BLaER1 (cell line): ENCODE data around the gene TRIOBP.

ENCODE experiments used
- H3K27ac ChIP-seq: shearing (Covaris generic); formaldehyde crosslinking; 2 replicates; pipeline ENCODE4 v1.8.1; 2022
- H3K27me3 ChIP-seq: shearing (Covaris generic); formaldehyde crosslinking; 2 replicates; pipeline ENCODE4 v1.8.1; 2022
- H3K36me3 ChIP-seq: shearing (Covaris generic); formaldehyde crosslinking; 2 replicates; pipeline ENCODE4 v1.8.1; 2022
- H3K4me1 ChIP-seq: shearing (Covaris generic); formaldehyde crosslinking; 2 replicates; pipeline ENCODE4 v1.8.1; 2022
- H3K4me2 ChIP-seq: shearing (Covaris generic); formaldehyde crosslinking; 2 replicates; pipeline ENCODE4 v1.8.1; 2022
- H3K4me3 ChIP-seq: shearing (Covaris generic); formaldehyde crosslinking; 2 replicates; pipeline ENCODE4 v1.8.1; 2022
- H3K9ac ChIP-seq: shearing (Covaris generic); formaldehyde crosslinking; 2 replicates; pipeline ENCODE4 v1.8.1; 2022
- H3K9me3 ChIP-seq: shearing (Covaris generic); formaldehyde crosslinking; 2 replicates; pipeline ENCODE4 v1.8.1; 2022
- H4K20me1 ChIP-seq: shearing (Covaris generic); formaldehyde crosslinking; 2 replicates; pipeline ENCODE4 v1.8.1; 2022
- Cebpa-rat ChIP-seq: shearing (Covaris generic); IDR thresholded peaks from 2 replicates; pipeline ENCODE4 v1.8.1; 2022

Gene TRIOBP

DNA sequence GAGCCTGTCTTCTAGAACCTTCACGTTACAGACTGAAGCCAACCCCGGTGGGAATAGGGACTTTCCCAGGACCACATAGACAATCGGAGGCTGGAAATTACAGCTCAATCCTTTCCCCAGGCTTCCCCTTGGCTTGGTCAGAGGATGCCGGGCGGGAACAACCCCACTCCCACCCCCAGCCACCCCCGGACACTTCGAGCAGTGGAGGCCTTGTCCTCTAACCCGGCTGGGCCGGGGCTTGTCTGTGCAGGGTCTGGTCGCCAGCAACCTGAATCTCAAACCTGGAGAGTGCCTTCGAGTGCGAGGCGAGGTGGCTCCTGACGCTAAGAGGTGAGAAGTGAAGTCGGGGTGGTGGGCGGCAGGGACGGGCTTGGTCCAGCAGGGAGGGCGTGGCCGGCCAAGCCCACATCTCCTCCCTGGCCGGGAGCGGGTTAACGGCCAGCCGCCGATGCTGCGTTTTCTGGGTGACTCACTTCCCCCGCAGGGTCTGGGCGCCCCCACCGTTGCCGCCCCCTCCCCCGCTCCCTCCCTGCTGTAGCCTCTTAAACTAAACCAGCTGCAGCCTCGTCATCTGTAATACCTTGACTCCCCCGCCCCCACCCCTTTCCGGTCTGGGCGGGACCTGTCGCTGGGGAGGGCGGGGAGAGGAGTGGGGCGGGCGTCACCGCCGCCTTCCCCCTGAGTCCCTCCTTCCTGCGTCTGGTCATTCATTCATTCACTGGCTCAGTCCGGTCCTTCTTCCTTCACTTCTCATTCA lies 19.9 kb upstream of the TRIOBP start:
- H3K4me3 ChIP-seq = peak overlapping the region; percentile 66
- no peaks in the 10 kb centered on the region for H3K9me3 ChIP-seq
- H3K4me1 ChIP-seq = peaks cover 75% of the 10 kb centered on the region
- TF ChIP-seq Cebpa-rat = no peak
- no peaks in the 10 kb centered on the region for H3K36me3 ChIP-seq
- H3K27me3 ChIP-seq = no peaks in the 10 kb centered on the region
- peak overlapping the region; percentile 81 for H3K27ac ChIP-seq
- H3K9ac ChIP-seq = peak overlapping the region; percentile 68
- no peaks in the 10 kb centered on the region for H4K20me1 ChIP-seq
- H3K4me2 ChIP-seq = peak overlapping the region; percentile 86

DNA sequence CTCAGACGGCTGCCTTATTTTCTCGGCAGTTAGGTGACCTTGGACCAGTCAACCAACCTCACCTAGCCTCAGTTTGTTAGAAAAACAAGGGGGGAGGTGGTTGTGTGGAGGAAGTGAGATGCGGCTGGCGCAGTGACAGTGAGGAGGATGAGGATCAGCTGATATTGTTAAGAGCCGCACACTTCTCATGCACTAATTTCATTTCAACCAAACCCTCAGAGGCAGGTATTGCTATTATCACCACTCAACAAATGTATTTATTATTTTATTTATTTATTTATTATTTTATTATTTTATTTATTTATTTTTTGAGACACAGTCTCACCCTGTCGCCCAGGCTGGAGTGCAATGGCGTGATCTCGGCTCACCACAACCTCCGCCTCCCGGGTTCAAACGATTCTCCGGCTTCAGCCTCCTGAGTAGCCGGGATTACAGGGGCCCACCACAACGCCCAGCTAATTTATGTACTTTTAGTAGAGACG lies 19.3 kb upstream of the TRIOBP start:
- Histone ChIP-seq H3K9ac (no peak overlapping the region), H3K9me3 (no peaks in the 10 kb centered on the region), H3K27ac (peak overlapping the region; percentile 10; the same call in 1 of the 2 replicates), H3K4me3 (peak overlapping the region; percentile 66), H4K20me1 (no peaks in the 10 kb centered on the region), H3K4me2 (peak overlapping the region; percentile 86), H3K36me3 (no peaks in the 10 kb centered on the region), H3K27me3 (no peaks in the 10 kb centered on the region), H3K4me1 (peaks cover 69% of the 10 kb centered on the region)
- no peak for TF ChIP-seq Cebpa-rat

DNA sequence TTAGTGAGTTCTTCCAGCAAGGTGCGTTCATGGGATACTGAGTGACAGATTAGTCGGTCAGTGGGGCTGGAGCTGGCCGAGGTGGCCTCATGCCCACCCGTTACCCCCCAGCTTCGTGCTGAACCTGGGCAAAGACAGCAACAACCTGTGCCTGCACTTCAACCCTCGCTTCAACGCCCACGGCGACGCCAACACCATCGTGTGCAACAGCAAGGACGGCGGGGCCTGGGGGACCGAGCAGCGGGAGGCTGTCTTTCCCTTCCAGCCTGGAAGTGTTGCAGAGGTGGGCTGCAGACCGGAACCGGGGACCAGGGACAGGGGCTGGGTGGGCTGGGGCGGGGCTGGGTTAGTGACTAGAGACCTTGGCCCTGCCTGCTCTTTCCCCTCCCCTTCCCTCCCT lies 18.5 kb upstream of the TRIOBP start:
- H3K4me3 ChIP-seq = no peak overlapping the region

DNA sequence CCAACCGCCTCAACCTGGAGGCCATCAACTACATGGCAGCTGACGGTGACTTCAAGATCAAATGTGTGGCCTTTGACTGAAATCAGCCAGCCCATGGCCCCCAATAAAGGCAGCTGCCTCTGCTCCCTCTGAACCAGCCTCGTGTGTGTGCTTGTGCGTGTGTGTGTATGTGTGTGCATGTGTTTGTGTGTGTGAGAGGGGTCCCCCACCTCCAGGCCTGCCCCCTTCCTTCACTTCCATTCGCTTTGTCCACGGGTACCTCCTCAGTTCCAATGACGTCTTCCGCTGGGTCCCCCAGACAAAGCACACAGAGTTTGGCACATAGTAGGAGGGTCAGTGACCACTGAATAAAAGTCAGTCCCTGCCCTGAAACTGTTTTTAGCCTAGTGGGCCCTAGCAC lies 17.2 kb upstream of the TRIOBP start:
- Histone ChIP-seq H3K9me3 (no peaks in the 10 kb centered on the region), H3K4me2 (no peak overlapping the region)

More for the DNA sequence above, 18.5 kb upstream of the TRIOBP start:
- H3K4me2 ChIP-seq = peak overlapping the region; percentile 86
- no peak overlapping the region for H3K9ac ChIP-seq
- no peak for TF ChIP-seq Cebpa-rat
- H4K20me1 ChIP-seq = no peaks in the 10 kb centered on the region
- H3K27me3 ChIP-seq = no peaks in the 10 kb centered on the region
- H3K9me3 ChIP-seq = no peaks in the 10 kb centered on the region
- no peak overlapping the region for H3K27ac ChIP-seq
- no peaks in the 10 kb centered on the region for H3K36me3 ChIP-seq
- H3K4me1 ChIP-seq = peaks cover 60% of the 10 kb centered on the region

DNA sequence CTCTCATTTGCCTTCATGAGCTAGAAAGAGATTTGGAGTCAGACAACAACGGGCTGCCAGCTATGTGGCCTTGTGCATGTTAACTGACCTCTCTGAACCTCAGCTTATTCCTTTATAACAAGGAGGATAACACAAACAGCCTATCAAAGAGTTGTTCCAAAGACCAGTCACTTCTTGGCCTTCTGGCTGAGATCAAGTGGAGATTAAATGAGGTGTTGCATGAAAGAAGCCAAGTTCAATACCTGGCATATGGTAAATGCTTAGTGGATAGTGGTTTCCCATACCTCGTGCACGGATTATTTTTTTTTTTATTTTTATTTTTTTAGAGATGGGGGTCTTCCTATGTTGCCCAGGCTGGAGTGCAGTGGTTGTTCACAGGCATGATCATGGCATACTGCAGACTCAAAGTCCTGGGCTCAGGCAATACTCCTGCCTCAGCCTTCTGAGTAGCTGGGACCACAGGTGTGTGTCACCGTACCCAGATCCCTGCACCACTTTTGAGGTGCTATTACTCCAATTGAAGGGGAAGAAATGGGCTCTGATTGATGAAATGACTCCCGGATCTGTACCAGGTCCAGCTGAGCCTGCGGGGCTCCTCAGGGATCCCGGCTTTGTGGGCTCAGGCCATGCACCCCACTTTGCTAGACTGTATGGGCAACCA lies 16.5 kb upstream of the TRIOBP start:
- Histone ChIP-seq H3K4me2 (no peak overlapping the region), H3K27me3 (no peaks in the 10 kb centered on the region), H4K20me1 (no peaks in the 10 kb centered on the region), H3K36me3 (no peaks in the 10 kb centered on the region), H3K9me3 (no peaks in the 10 kb centered on the region), H3K9ac (no peak overlapping the region), H3K27ac (no peak overlapping the region), H3K4me1 (peaks cover 41% of the 10 kb centered on the region), H3K4me3 (no peak overlapping the region)
- TF ChIP-seq Cebpa-rat = no peak

More for the DNA sequence above, 17.2 kb upstream of the TRIOBP start:
- H3K4me3 ChIP-seq = no peak overlapping the region
- peaks cover 47% of the 10 kb centered on the region for H3K4me1 ChIP-seq
- H3K9ac ChIP-seq = no peak overlapping the region
- no peaks in the 10 kb centered on the region for H4K20me1 ChIP-seq
- no peak for TF ChIP-seq Cebpa-rat
- no peaks in the 10 kb centered on the region for H3K36me3 ChIP-seq
- H3K27ac ChIP-seq = no peak overlapping the region
- H3K27me3 ChIP-seq = no peaks in the 10 kb centered on the region

DNA sequence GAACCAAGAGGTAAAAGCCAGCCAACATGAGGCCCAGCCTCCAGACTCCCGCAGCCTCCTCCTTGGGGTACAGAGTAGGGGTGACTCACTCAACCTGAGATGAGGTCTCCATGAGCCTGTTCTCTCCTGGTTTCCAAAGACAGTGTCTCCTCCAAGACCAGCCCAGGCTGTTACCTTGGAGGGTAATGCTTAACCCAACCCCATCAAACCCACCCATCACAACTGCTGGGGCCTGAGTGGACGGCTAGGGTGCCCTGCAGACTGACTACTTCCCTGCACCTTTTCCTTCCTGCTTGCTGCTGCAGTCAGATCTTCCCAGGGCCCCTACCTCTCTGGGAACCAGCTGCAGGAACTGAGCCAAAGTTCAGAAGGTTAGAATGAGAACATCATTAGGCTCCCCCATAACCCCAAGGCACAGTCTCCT lies 15.8 kb upstream of the TRIOBP start:
- H3K4me2 ChIP-seq = peak overlapping the region; percentile 36
- no peak overlapping the region for H3K4me3 ChIP-seq
- H3K4me1 ChIP-seq = peaks cover 39% of the 10 kb centered on the region
- H3K9ac ChIP-seq = no peak overlapping the region
- TF ChIP-seq Cebpa-rat = no peak
- no peaks in the 10 kb centered on the region for H3K27me3 ChIP-seq
- no peaks in the 10 kb centered on the region for H3K9me3 ChIP-seq
- H3K36me3 ChIP-seq = no peaks in the 10 kb centered on the region
- H4K20me1 ChIP-seq = no peaks in the 10 kb centered on the region
- no peak overlapping the region for H3K27ac ChIP-seq

DNA sequence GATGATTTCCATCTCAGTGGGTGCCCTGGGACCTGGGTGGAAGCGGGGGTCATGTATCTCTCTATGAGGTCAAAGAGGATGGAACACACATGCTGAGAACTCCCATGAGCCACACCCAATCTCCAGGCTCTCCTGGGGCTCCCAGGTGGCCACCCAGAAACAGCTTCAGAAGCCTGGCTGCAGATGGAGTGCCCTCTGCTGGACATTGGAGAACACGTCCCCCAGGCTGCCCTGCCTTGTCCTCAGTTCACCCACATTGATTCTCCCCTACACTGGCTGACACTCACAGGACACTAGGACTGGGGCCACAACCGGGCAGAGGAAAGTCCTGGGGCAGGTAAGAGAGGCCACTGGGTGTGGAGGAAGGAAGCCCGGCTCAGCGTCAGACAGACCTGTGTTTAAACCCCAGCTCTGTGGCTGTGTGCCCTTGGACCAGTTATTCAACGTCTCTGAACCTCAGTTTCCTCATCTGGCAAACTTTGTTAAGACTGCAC lies 15.2 kb upstream of the TRIOBP start:
- Histone ChIP-seq H3K27ac (0 out of 2 replicates have a peak overlapping the region, but pooled peaks have one; percentile 6), H3K4me2 (peak overlapping the region; percentile 36), H3K9ac (no peak overlapping the region), H3K4me3 (no peak overlapping the region), H3K4me1 (peaks cover 33% of the 10 kb centered on the region), H3K36me3 (no peaks in the 10 kb centered on the region), H4K20me1 (no peaks in the 10 kb centered on the region), H3K9me3 (no peaks in the 10 kb centered on the region), H3K27me3 (no peaks in the 10 kb centered on the region)
- TF ChIP-seq Cebpa-rat = no peak

DNA sequence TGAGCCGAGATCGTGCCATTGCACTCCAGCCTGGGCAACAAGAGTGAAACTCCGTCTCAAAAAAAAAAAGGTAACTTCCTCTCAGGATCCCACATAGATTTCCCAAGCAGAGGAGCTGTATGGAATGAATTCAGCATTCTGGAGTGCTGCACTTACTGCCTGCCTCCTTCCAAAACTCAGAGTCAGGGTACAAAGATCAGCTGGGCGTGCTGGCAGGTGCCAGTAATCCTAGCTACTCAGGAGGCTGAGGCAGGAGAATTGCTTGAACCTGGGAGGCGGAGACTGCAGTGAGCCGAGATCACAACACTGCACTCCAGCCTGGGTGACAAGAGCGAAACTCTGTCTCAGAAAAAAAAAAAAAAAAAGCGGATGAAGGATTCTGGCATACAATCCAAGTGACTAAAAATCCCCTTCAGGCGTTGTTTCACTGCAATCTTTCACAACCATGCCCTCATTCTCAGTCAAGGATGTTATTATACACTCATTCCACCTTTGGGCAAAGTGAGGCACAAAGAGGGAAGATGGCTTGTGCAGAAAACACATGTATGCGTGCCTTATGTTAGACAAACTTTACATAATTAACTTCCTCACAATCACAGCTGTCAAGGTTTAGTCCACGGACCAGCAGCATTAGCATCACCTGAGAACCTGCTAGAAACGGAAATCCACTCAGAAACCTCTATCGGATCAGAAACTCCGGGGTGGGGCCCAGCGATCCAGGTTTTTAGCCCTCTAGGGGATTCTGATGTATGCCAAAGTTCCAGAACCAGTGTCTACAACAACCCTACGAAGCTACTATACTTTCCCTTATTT lies 11.8 kb upstream of the TRIOBP start:
- H3K9ac ChIP-seq = no peak overlapping the region
- no peaks in the 10 kb centered on the region for H3K27me3 ChIP-seq
- peaks cover 24% of the 10 kb centered on the region for H3K36me3 ChIP-seq
- H3K9me3 ChIP-seq = no peaks in the 10 kb centered on the region
- no peak overlapping the region for H3K27ac ChIP-seq
- peaks cover 23% of the 10 kb centered on the region for H3K4me1 ChIP-seq
- no peak overlapping the region for H3K4me3 ChIP-seq
- TF ChIP-seq Cebpa-rat = no peak
- no peaks in the 10 kb centered on the region for H4K20me1 ChIP-seq
- H3K4me2 ChIP-seq = no peak overlapping the region

DNA sequence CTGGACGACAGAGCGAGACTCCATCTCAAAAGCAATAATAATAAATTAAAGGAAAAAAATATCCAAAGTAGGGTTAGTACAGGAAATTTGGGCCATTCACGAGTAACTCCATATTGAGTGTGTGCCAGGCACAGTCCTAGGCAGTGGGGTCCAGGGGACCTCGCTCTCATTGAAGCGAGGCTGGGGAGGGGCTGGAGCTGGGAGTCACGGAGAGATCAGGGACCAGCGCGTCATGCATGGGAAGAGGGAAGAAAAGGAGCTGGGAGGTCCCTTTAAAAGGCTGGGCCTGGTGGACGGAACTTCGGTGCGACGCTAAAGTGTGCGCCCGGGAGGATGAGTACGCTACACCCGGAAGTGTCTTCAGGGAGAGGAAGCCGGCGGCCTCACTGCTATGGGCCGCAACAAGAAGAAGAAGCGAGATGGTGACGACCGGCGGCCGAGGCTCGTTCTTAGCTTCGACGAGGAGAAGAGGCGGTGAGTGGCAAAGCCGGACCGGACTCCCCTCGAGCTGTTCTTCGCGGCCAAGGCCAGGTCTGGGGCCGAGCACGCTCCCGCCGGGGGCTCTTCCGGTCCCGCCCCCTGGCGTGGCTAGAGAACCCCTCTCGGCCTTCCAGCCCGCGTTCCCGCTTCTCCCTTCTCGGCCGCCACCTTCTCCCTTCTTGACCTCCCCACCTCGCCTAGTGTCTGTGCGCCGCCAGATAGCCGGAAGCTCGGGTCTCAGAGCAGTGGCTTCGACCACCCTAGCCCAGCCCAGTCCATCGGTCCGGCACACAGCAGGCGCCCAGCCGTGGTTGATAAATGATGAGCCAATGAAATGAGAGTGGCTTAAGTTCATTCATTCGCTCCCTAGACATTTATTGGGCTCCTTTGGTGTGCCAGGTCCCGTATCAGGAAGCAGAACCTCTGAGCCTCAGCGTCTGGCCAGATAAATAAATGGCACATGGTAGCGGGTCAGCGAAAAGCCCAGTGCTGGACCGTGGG lies 10.6 kb upstream of the TRIOBP start, which contains the start of gene NOL12:
Gene NOL12, plus strand, starts transcription at position 342 of the 981 bp plus-strand sequence. Its CDS starts 50 bp downstream, at position 392.
- peak within 1 kb of the TSS; percentile 92 for H3K4me2 ChIP-seq
- H4K20me1 ChIP-seq = no peaks in the 10 kb centered on the region
- TF ChIP-seq Cebpa-rat = no peak
- peak within 1 kb of the TSS; percentile 93 for H3K9ac ChIP-seq
- peak within 1 kb of the TSS; percentile 93 for H3K27ac ChIP-seq
- peaks cover 37% of the 10 kb centered on the region for H3K36me3 ChIP-seq
- H3K27me3 ChIP-seq = no peaks in the 10 kb centered on the region
- peaks cover 17% of the 10 kb centered on the region for H3K4me1 ChIP-seq
- H3K9me3 ChIP-seq = no peaks in the 10 kb centered on the region
- peak within 1 kb of the TSS; percentile 89 for H3K4me3 ChIP-seq
